ENCODE results near the gene CDK6.

- no peak for TF ChIP-seq EP300 (IDR thresholded peaks at IDR 0.05)
- no peak for TF ChIP-seq RAD21 (conservative IDR thresholded peaks at IDR 0.05 in 1 of 2, IDR thresholded peaks at IDR 0.05 in 1 of 2)
- no peak for TF ChIP-seq CTCF (IDR thresholded peaks at IDR 0.05)
- no peak for TF ChIP-seq RCOR1 (IDR thresholded peaks at IDR 0.05; ENCODE audit: low read depth, low read length)
- no peak for TF ChIP-seq GATA3 (IDR thresholded peaks at IDR 0.05; ENCODE audit: borderline replicate concordance)
- no peak for TF ChIP-seq REST (IDR thresholded peaks at IDR 0.05)
- no peak for TF ChIP-seq BCL3 (IDR thresholded peaks at IDR 0.05)
- no peak for TF ChIP-seq HDAC2 (IDR thresholded peaks at IDR 0.05)
Measured at GRCh38 chr7:92590711-92591310, 245.6 kb downstream of the CDK6 start.

Measured in A549 (cell line).